Vagina (tissue), 2 donors: ENCODE measurements around the gene NFIA. TPM values are rescaled to one million over a fixed set of nuclear protein-coding genes. Genes with fewer than 3 reads are reported as not detected.
"Not testable (repeated sequence)": the region's sequence is repeated elsewhere in the genome, so short reads cannot be mapped to it uniquely, and the experiment has no call there.

Source experiments
- DNase-seq, 2 donors: peaks; one replicate each; pipeline ENCODE4 v3.0.0-alpha.2; 2017; ENCODE audit errors: extremely low spot score in 2 of 2
- H3K27ac ChIP-seq: fragments of 200-600 bp; sonication (generic); one replicate; pipeline ENCODE4 v1.5.1; 2019
- H3K27me3 ChIP-seq: fragments of 200-600 bp; sonication (generic); one replicate; pipeline ENCODE4 v1.5.1; 2019
- H3K36me3 ChIP-seq, 2 donors: fragments of 200-600 bp; sonication (generic); one replicate each; pipeline ENCODE4 v1.5.1; 2017 to 2019
- H3K4me1 ChIP-seq: fragments of 200-600 bp; sonication (generic); one replicate; pipeline ENCODE4 v1.5.1; 2019
- H3K4me3 ChIP-seq, 2 donors: fragments of 200-600 bp; sonication (generic); 1 replicate in 1 of 2; 2 replicates in 1 of 2; pipeline ENCODE4 v1.5.1; 2016 to 2019
- H3K9me3 ChIP-seq: fragments of 200-600 bp; sonication (generic); one replicate; pipeline ENCODE4 v1.5.1; 2019
- POLR2A ChIP-seq, 2 donors: fragments of 450-650 bp; IDR thresholded peaks; one replicate each; pipeline ENCODE4 v1.6.1; 2017; ENCODE audit warnings: antibody characterized with exemption in 2 of 2, mild to moderate bottlenecking in 2 of 2, moderate library complexity in 2 of 2
- POLR2AphosphoS5 ChIP-seq, 2 donors: sonication (generic); formaldehyde crosslinking; IDR thresholded peaks; one replicate each; pipeline ENCODE4 v1.9.0; 2017; ENCODE audit warnings: antibody characterized with exemption in 2 of 2, mild to moderate bottlenecking in 2 of 2, low read depth in 1 of 2; ENCODE audit not compliant: insufficient read depth in 1 of 2
- intact Hi-C: fragments of 100-400 bp; cut with DNase I; formaldehyde crosslinking; loops from one replicate; pipeline ENCODE4 v1.15.1; 2023
- total RNA-seq: library from RNA; depleted of rRNA; stranded (reverse); fragments of >200 nt; gene quantifications from one replicate; pipeline ENCODE4 v1.2.3, GENCODE V29; 2016
- TF ChIP-seq, protein P1 (sequence below), 3 experiments: fragments of 450-650 bp in 2 of 3; fragments of 200-600 bp in 1 of 3; sonication (generic) in 1 of 3; IDR thresholded peaks; one replicate each; pipeline ENCODE4 v1.5.1; 2017 to 2019; ENCODE audit warnings: antibody characterized with exemption in 3 of 3, mild to moderate bottlenecking in 2 of 3, moderate library complexity in 2 of 3

NFIA gene
- total RNA-seq, 1 donor from 2014 or later: 59.2 TPM

DNA sequence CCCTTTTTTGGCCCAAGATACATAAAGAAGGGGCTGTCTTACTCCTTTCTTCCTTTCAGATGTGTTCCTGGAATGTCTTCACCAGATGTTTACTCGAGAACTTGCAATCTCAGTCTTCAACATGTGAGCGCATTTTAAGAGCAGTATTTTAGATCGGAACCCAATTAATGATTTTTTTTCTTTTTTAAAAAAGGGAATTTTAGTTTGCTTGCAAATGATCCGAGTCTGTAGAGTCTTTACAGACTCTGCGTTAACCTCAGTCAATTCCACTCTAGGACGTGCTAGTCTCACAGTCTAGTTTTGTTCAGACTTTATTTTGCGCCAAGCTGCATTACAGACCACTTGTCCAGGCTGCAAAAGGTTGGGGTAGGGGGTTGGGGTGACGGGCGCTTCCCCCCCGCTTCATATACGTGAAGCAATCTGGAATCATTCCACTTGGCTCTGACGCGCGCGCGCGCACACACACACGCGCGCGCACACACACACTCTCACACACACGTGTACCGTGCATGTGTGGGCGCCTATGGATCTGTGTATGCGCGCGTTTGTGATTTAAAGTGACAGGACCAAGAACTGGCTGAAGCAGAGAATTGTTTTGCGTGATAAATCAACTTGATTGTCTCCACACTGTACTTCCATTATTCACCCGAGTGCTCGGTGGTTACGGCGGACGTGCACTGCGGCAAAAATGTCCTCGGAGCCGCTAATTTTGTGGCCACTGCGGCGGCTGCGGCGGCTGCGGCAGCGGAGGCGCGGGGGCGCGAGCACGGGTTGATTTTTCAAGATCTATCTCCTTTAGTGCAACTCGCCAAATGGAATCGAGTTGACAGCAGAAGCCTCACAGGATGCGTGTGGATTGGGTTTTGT is 25.6 kb upstream of the NFIA start:
- Histone ChIP-seq H3K36me3 (no peaks in the 10 kb centered on the region), H3K9me3 (no peaks in the 10 kb centered on the region), H3K27ac (peak overlapping the region; percentile 62), H3K27me3 (no peaks in the 10 kb centered on the region), H3K4me3 (peak overlapping the region; percentile 72 to 83), H3K4me1 (peaks cover 40% of the 10 kb centered on the region)
- no peak for DNase-seq
- intact Hi-C loops: loop anchor here (2.0 to 10.0 kb wide), 3 partner anchors 20 to 588 kb away; no protein-coding TSS in a partner anchor
- TF ChIP-seq POLR2A (IDR thresholded peaks at IDR 0.05): no peak
- TF ChIP-seq, protein P1, sequence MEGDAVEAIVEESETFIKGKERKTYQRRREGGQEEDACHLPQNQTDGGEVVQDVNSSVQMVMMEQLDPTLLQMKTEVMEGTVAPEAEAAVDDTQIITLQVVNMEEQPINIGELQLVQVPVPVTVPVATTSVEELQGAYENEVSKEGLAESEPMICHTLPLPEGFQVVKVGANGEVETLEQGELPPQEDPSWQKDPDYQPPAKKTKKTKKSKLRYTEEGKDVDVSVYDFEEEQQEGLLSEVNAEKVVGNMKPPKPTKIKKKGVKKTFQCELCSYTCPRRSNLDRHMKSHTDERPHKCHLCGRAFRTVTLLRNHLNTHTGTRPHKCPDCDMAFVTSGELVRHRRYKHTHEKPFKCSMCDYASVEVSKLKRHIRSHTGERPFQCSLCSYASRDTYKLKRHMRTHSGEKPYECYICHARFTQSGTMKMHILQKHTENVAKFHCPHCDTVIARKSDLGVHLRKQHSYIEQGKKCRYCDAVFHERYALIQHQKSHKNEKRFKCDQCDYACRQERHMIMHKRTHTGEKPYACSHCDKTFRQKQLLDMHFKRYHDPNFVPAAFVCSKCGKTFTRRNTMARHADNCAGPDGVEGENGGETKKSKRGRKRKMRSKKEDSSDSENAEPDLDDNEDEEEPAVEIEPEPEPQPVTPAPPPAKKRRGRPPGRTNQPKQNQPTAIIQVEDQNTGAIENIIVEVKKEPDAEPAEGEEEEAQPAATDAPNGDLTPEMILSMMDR (IDR thresholded peaks at IDR 0.05): peak in 1 of 3 experiments; percentile 7
- TF ChIP-seq POLR2AphosphoS5 (IDR thresholded peaks at IDR 0.05; ENCODE audit: insufficient read depth in 1 of 2, low read depth in 1 of 2): peak in 1 of 2 donors; percentile 72

DNA sequence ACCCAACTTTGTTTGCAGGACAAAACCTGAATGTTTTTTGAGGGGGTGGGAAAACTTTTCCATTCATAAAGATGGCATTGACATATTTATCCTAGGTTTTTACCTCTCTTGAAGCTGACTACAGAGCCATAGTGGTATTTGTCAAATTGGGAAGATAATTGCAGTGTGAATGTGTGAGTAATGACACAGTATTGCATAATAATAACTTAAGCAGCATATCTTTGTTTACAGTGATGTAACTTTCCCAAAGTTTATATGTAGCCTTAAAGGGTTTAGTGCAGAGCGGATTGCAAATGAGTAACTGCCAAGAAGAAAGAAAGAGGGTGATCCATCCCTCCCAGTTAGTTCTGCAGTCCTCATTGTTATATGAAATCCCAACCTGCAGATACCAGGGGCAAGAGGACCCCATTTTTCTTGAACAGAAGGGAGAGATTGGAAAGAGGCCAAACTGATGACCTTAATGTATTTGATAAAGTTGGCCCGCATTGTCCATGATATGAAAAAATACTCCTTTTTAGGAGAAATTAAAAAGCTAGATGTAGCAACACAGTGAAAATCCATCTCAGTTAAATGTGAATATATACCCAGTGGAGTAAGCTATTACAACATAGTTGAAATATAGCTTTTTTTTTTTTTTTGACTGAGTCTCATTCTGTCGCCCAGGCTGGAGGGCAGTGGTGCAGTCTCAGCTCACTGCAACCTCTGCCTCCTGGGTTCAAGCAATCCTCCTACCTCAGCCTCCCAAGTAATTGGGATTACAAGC is 23.7 kb upstream of the NFIA start:
- Histone ChIP-seq H3K36me3 (no peaks in the 10 kb centered on the region), H3K27ac (no peak overlapping the region), H3K4me3 (no peak overlapping the region), H3K4me1 (peaks cover 37% of the 10 kb centered on the region), H3K9me3 (no peaks in the 10 kb centered on the region), H3K27me3 (no peaks in the 10 kb centered on the region)
- intact Hi-C loops: loop anchor here (10.0 kb wide), 2 partner anchors 276 to 586 kb away; no protein-coding TSS in a partner anchor
- DNase-seq: no peak
- TF ChIP-seq, protein P1 (IDR thresholded peaks at IDR 0.05): no peak
- TF ChIP-seq POLR2A (IDR thresholded peaks at IDR 0.05): no peak
- peak in 1 of 2 donors; percentile 17 for TF ChIP-seq POLR2AphosphoS5 (IDR thresholded peaks at IDR 0.05; ENCODE audit: insufficient read depth in 1 of 2, low read depth in 1 of 2)

DNA sequence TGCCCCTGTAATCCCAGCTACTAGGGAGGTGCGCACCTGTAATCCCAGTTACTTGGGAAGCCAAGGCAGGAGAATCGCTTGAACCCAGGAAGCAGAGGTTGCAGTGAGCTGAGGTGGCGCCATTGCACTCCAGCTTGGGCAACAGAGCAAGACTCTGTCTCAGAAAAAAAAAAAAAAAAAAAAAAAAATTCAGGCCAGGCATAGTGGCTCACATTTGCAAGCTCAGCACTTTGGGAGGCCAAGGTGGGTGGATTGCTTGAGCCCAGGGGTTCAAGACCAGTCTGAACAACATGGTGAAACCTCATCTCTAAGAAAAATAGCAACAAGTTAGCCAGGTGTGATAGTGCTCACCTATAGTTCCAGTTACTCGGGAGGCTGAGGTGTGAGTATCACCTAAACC is 20.8 kb upstream of the NFIA start:
- not testable (repeated sequence) for H3K27me3 ChIP-seq, DNase-seq, H3K36me3 ChIP-seq

DNA sequence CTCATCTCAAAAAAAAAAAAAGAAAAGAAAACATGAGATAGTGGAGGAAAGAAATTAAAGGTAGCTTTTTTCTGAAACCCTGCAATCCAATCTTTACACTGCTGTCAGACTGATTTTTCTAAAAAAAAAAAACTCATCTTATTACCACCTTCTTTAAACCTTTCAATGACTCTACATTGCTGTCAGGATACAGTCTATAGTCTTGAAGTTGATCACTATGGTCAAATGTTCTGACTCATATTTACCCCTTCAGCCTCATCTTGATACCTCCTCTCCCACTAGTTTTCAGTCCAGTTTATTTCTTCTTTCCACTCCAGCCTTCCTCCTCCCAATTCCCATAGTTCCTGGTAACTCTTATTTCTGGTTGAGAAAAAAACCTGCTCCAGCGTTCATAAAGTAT is 17.7 kb upstream of the NFIA start:
- Histone ChIP-seq H3K9me3 (no peaks in the 10 kb centered on the region), H3K27me3 (no peaks in the 10 kb centered on the region), H3K4me1 (no peaks in the 10 kb centered on the region), H3K27ac (no peak overlapping the region), H3K36me3 (no peaks in the 10 kb centered on the region), H3K4me3 (no peak overlapping the region)
- intact Hi-C loops: no loop called here
- no peak for DNase-seq
- TF ChIP-seq, protein P1 (IDR thresholded peaks at IDR 0.05): no peak
- TF ChIP-seq POLR2AphosphoS5 (IDR thresholded peaks at IDR 0.05; ENCODE audit: insufficient read depth in 1 of 2, low read depth in 1 of 2) (no peak), POLR2A (IDR thresholded peaks at IDR 0.05) (no peak)

More for the DNA sequence above, 20.8 kb upstream of the NFIA start:
- H3K27ac ChIP-seq, H3K4me1 ChIP-seq, H3K4me3 ChIP-seq, intact Hi-C loops, H3K9me3 ChIP-seq: not testable (repeated sequence)

DNA sequence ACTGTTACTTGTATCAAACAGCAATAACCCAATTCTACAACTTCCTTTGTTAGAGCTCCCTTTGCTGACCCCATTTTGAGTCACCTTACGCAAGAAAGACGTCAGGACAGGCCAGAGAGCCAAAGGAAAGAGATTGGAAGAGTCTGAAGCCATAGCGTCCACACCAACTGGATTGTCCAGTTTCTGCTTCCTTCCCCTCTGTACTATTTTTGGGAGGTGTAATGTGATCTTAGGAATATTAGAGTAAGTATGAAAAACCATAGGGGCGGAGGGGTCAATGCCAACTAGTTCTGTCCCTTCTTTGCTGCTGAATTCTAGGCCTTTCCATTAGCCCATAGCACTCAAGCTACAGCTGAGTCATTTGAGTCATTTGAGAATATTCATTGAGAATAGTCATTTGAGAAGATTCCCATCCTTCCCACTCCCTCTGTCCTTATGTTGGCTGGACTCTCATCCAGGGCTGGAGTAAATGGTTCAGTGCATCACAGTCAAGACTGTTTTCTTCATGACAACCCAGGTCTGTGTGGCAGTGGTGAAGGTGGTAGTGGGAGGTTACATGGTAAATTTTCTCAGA is 14.8 kb upstream of the NFIA start:
- intact Hi-C loops: no loop called here
- TF ChIP-seq POLR2A (IDR thresholded peaks at IDR 0.05) (no peak), POLR2AphosphoS5 (IDR thresholded peaks at IDR 0.05; ENCODE audit: insufficient read depth in 1 of 2, low read depth in 1 of 2) (no peak)
- TF ChIP-seq, protein P1 (IDR thresholded peaks at IDR 0.05): no peak
- no peaks in the 10 kb centered on the region for H3K4me1 ChIP-seq
- no peaks in the 10 kb centered on the region for H3K27me3 ChIP-seq
- no peak overlapping the region for H3K27ac ChIP-seq
- no peak for DNase-seq
- no peak overlapping the region for H3K4me3 ChIP-seq
- no peaks in the 10 kb centered on the region for H3K36me3 ChIP-seq
- no peaks in the 10 kb centered on the region for H3K9me3 ChIP-seq
